ENCODE results near the gene KCNJ14. TPM values are rescaled to one million over a fixed set of nuclear protein-coding genes. Genes with fewer than 3 reads are reported as not detected.

KCNJ14 gene
- total RNA-seq, 1 donor from 2014 or later, result 1.4 TPM

GRCh38 chr19:48489608-48490216 is 34.3 kb downstream of the KCNJ14 start:
- Mint-ChIP-seq H3K36me3 (ENCODE audit: low read depth, unreplicated experiment) (peaks cover 2% of the 10 kb centered on the region), H3K9me3 (ENCODE audit: unreplicated experiment) (peaks cover 5% of the 10 kb centered on the region), H3K4me3 (ENCODE audit: unreplicated experiment) (no peak overlapping the region), H3K27me3 (ENCODE audit: low read depth, unreplicated experiment) (peaks cover 8% of the 10 kb centered on the region), H3K4me1 (ENCODE audit: low read depth, unreplicated experiment) (peaks cover 12% of the 10 kb centered on the region), H3K27ac (ENCODE audit: unreplicated experiment) (no peak overlapping the region)
- Histone ChIP-seq H3K4me1 (ENCODE audit: insufficient read depth, low read length) (peaks cover 17% of the 10 kb centered on the region), H3K27ac (ENCODE audit: low read depth, low read length) (no peak overlapping the region), H4K20me1 (ENCODE audit: insufficient read depth, low read length) (no peaks in the 10 kb centered on the region), H3K36me3 (ENCODE audit: insufficient read depth, low read length) (no peaks in the 10 kb centered on the region), H3K9me3 (ENCODE audit: insufficient read depth, low read depth, low read length) (no peaks in the 10 kb centered on the region), H3K4me2 (ENCODE audit: low read length) (no peak overlapping the region), H3K79me2 (ENCODE audit: insufficient read depth, low read length) (no peaks in the 10 kb centered on the region), H3K4me3 (ENCODE audit: insufficient read depth, low read depth, low read length) (no peak overlapping the region), H3K27me3 (ENCODE audit: insufficient read depth, low read length) (peaks cover 6% of the 10 kb centered on the region), H2AFZ (ENCODE audit: low read depth, low read length) (no peak overlapping the region), H3K9ac (ENCODE audit: low read length) (no peak overlapping the region)
- TF ChIP-seq, protein P1, sequence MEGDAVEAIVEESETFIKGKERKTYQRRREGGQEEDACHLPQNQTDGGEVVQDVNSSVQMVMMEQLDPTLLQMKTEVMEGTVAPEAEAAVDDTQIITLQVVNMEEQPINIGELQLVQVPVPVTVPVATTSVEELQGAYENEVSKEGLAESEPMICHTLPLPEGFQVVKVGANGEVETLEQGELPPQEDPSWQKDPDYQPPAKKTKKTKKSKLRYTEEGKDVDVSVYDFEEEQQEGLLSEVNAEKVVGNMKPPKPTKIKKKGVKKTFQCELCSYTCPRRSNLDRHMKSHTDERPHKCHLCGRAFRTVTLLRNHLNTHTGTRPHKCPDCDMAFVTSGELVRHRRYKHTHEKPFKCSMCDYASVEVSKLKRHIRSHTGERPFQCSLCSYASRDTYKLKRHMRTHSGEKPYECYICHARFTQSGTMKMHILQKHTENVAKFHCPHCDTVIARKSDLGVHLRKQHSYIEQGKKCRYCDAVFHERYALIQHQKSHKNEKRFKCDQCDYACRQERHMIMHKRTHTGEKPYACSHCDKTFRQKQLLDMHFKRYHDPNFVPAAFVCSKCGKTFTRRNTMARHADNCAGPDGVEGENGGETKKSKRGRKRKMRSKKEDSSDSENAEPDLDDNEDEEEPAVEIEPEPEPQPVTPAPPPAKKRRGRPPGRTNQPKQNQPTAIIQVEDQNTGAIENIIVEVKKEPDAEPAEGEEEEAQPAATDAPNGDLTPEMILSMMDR (IDR thresholded peaks at IDR 0.05; ENCODE audit: insufficient read depth, low read depth, low read length), result peak; percentile 77
- TF ChIP-seq EZH2 (IDR thresholded peaks at IDR 0.05; ENCODE audit: insufficient read depth, low read length), result no peak
- DNase-seq (ENCODE audit: low read depth), result no peak
- FAIRE-seq, result no peak

DNA sequence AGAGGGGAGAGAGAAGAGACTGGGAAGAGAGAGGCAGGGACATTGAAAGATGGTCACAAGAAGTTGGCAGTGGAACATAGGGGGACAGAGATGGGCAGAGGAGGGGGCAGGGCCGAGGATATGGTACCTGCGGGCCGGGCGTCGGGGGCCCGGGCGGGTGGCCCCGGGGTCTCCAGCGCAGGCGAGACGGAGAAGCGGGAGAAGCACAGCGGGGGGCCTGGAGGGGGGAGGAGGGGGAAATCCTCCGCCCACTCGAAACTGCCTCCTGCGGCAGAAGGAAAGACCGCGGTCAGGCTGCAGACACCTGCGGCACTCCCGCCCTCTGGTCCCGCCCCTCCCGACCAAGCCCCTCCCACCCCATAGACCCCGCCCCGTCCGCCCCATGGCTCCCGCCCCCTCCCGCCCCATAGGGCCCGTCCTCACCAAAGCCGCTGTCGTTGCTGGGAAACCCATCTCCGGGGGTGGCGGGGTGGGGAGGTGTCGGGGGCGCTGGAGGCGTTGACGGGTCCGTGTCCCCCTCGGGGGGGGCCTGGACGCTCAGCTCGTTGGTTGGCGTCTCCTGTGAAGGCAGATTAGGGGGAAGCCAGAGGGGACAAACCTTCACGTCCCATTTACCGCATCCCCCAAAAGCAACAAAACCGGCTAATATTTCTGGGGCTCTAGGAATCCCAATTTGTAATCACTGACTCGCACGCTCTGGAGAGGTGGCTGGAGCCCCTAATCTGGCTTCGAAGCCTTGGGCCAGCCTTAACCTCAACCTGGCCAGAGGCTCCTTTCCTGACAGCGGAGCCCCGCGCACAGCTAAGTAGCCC is 35.8 kb downstream of the KCNJ14 start:
- Mint-ChIP-seq H3K4me3 (ENCODE audit: unreplicated experiment) (peak overlapping the region; percentile 62), H3K27ac (ENCODE audit: unreplicated experiment) (no peak overlapping the region), H3K36me3 (ENCODE audit: low read depth, unreplicated experiment) (peaks cover 2% of the 10 kb centered on the region), H3K27me3 (ENCODE audit: low read depth, unreplicated experiment) (peaks cover 8% of the 10 kb centered on the region), H3K9me3 (ENCODE audit: unreplicated experiment) (peaks cover 5% of the 10 kb centered on the region), H3K4me1 (ENCODE audit: low read depth, unreplicated experiment) (peaks cover 13% of the 10 kb centered on the region)
- no peak for TF ChIP-seq EZH2 (IDR thresholded peaks at IDR 0.05; ENCODE audit: insufficient read depth, low read length)
- TF ChIP-seq, protein P1 (IDR thresholded peaks at IDR 0.05; ENCODE audit: insufficient read depth, low read depth, low read length), result no peak
- Histone ChIP-seq H3K27ac (ENCODE audit: low read depth, low read length) (no peak overlapping the region), H4K20me1 (ENCODE audit: insufficient read depth, low read length) (no peaks in the 10 kb centered on the region), H3K4me2 (ENCODE audit: low read length) (peak overlapping the region; percentile 31), H3K36me3 (ENCODE audit: insufficient read depth, low read length) (no peaks in the 10 kb centered on the region), H3K27me3 (ENCODE audit: insufficient read depth, low read length) (peaks cover 6% of the 10 kb centered on the region), H3K9ac (ENCODE audit: low read length) (no peak overlapping the region), H3K9me3 (ENCODE audit: insufficient read depth, low read depth, low read length) (no peaks in the 10 kb centered on the region), H3K4me3 (ENCODE audit: insufficient read depth, low read depth, low read length) (no peak overlapping the region), H2AFZ (ENCODE audit: low read depth, low read length) (no peak overlapping the region), H3K4me1 (ENCODE audit: insufficient read depth, low read length) (peaks cover 16% of the 10 kb centered on the region), H3K79me2 (ENCODE audit: insufficient read depth, low read length) (no peaks in the 10 kb centered on the region)
- DNase-seq (ENCODE audit: low read depth), result no peak
- no peak for FAIRE-seq

DNA sequence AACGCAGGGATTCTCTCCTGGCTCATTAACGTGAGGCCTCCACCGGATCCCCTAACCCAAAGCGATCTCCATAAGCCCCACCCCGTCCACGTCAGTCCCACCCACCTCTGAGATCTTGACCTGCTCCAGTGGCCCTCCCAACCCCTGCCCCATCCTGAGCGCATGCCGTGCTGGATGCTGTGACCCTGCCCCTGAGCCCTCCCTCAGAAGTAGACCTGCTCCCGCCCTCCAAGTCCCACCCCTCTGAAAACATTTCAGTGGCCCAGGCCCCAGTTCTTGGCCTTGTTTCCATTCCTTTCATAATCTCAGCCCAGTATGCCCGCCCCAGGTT is 36.4 kb downstream of the KCNJ14 start:
- no peaks in the 10 kb centered on the region for H3K9me3 ChIP-seq (ENCODE audit: insufficient read depth, low read depth, low read length)
- H3K79me2 ChIP-seq (ENCODE audit: insufficient read depth, low read length), result no peaks in the 10 kb centered on the region
- H3K27me3 ChIP-seq (ENCODE audit: insufficient read depth, low read length), result peaks cover 6% of the 10 kb centered on the region
- FAIRE-seq (no peak), DNase-seq (ENCODE audit: low read depth) (no peak)
- H3K9ac ChIP-seq (ENCODE audit: low read length), result no peak overlapping the region
- Mint-ChIP-seq H3K9me3 (ENCODE audit: unreplicated experiment) (peaks cover 5% of the 10 kb centered on the region), H3K27me3 (ENCODE audit: low read depth, unreplicated experiment) (peaks cover 8% of the 10 kb centered on the region), H3K27ac (ENCODE audit: unreplicated experiment) (peak overlapping the region; percentile 10), H3K4me3 (ENCODE audit: unreplicated experiment) (peak overlapping the region; percentile 62), H3K4me1 (ENCODE audit: low read depth, unreplicated experiment) (peaks cover 13% of the 10 kb centered on the region), H3K36me3 (ENCODE audit: low read depth, unreplicated experiment) (peaks cover 2% of the 10 kb centered on the region)
- peaks cover 14% of the 10 kb centered on the region for H3K4me1 ChIP-seq (ENCODE audit: insufficient read depth, low read length)
- peak overlapping the region; percentile 29 for H3K4me2 ChIP-seq (ENCODE audit: low read length)
- no peaks in the 10 kb centered on the region for H3K36me3 ChIP-seq (ENCODE audit: insufficient read depth, low read length)
- H4K20me1 ChIP-seq (ENCODE audit: insufficient read depth, low read length), result no peaks in the 10 kb centered on the region
- no peak overlapping the region for H3K4me3 ChIP-seq (ENCODE audit: insufficient read depth, low read depth, low read length)
- TF ChIP-seq, protein P1 (IDR thresholded peaks at IDR 0.05; ENCODE audit: insufficient read depth, low read depth, low read length), result no peak
- no peak overlapping the region for H3K27ac ChIP-seq (ENCODE audit: low read depth, low read length)
- H2AFZ ChIP-seq (ENCODE audit: low read depth, low read length), result no peak overlapping the region
